Astrocyte of the spinal cord (primary cell): ENCODE measurements around the gene LY6G5C.
A peak's percentile ranks its signal among the peaks of the same experiment; 100 is the strongest.

Experiments used
- DNase-seq: peaks from one replicate; pipeline ENCODE4 v3.0.0; 2011; ENCODE audit warnings: low read depth, low spot score
- H3K4me3 ChIP-seq: 2 replicates; pipeline ENCODE4 v1.5.1; 2011; ENCODE audit warnings: low read depth, mild to moderate bottlenecking, low read length, moderate library complexity
- CTCF ChIP-seq: IDR thresholded peaks from 2 replicates; pipeline ENCODE4 v1.5.1; 2012; ENCODE audit warnings: low read depth, mild to moderate bottlenecking, low read length, inconsistent platforms
- in situ Hi-C: cut with HindIII; loops from 2 replicates; pipeline ENCODE4 v1.10.0; 2017; ENCODE audit warnings: low sequenced_read_pairs

The LY6G5C gene

DNA sequence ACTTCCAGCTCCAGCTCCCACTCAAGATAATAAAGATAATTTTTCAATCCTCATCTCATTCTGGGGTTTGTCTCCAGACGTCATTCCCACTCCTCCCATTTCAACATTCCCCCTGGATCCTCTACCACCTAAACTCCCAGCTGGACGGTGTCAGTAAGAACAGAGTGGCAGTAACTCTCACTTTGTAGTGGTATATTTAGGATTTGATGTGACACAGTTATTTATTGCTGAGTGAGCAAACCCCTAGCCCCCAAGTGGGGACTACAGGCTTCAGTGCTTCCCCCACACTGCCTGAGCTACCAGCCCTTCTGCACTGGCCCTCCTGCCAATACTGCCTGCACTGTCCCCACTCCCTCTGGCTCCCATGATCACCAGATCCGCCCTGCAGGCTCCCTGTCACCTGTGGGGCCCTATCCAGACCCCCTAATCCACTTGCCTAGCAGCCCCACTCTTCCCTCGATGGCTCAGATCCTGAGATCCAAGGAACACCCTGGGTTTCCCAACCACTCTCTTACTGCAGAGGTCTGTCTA is 22.6 kb downstream of the LY6G5C start:
- in situ Hi-C loops, result no loop called here
- no peak for TF ChIP-seq CTCF
- H3K4me3 ChIP-seq, result no peak overlapping the region
- DNase-seq, result no peak

DNA sequence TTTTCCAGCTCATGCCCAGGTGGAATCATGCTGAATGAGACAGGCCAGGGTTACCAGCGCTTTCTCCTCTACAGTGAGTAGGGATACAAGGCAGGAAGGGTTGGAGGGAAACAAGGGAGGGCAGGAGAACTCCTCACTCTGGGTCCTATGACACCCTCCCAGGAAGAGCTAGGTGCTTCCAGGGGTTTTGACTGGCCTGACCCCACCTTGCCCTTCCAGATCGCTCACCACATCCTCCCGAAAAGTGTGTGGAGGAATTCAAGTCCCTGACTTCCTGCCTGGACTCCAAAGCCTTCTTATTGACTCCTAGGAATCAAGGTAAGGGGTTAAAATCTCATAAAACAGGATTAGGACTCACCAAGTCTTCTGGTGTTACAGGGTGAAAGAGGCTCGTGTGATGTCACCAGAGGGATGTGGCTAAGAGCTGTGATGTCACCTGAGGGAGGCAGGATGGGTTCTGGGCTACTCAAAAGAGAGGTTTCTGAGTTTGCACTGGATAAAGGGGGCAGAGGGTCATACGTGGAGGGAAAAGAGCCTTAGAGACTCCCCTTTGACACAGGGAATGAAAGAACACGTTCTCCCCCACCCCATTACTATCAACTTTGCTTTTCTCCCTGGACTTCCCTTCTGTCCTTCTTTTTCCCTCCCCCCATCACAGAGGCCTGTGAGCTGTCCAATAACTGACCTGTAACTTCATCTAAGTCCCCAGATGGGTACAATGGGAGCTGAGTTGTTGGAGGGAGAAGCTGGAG is 23.3 kb downstream of the LY6G5C start:
- no peak for TF ChIP-seq CTCF
- DNase-seq, result no peak
- H3K4me3 ChIP-seq, result no peak overlapping the region

GRCh38 chr6:31655349-31656237 is 25.3 kb downstream of the LY6G5C start, which contains the start of gene APOM:
Gene APOM, plus strand, starts transcription at chr6:31655894. Its CDS starts 73 bp downstream, at chr6:31655967.
- in situ Hi-C loops, result no loop called here
- no peak for TF ChIP-seq CTCF
- no peak for DNase-seq
- no peak within 1 kb of the TSS for H3K4me3 ChIP-seq

More for the DNA sequence above, 23.3 kb downstream of the LY6G5C start:
- in situ Hi-C loops, result no loop called here

- in situ Hi-C loops, result no loop called here
- no peak overlapping the region for H3K4me3 ChIP-seq
- TF ChIP-seq CTCF, result no peak
- no peak for DNase-seq
Observed at GRCh38 chr6:31654574-31655348, 26.1 kb downstream of the LY6G5C start.

GRCh38 chr6:31652925-31653724 is 27.7 kb downstream of the LY6G5C start:
- H3K4me3 ChIP-seq, result peak overlapping the region; percentile 93
- in situ Hi-C loops, result no loop called here
- no peak for DNase-seq
- no peak for TF ChIP-seq CTCF
